CD4-positive, alpha-beta T cell treated with Interleukin-17A for 4 hours (primary cell): ENCODE data around the gene SEPTIN5.

Experiments used
- DNase-seq: peaks from one replicate; pipeline ENCODE4 v3.0.0-alpha.2; 2020; ENCODE audit warnings: mixed read lengths

SEPTIN5 gene

GRCh38 chr22:19734837-19735382 is 20.6 kb downstream of the SEPTIN5 start:
- no peak for DNase-seq

- DNase-seq: no peak
Observed at GRCh38 chr22:19735665-19736510, 21.6 kb downstream of the SEPTIN5 start.

- no peak for DNase-seq
Observed at GRCh38 chr22:19737846-19738663, 23.8 kb downstream of the SEPTIN5 start.

- no peak for DNase-seq
Observed at GRCh38 chr22:19738664-19739447, 24.6 kb downstream of the SEPTIN5 start.

GRCh38 chr22:19739448-19739895 is 25.2 kb downstream of the SEPTIN5 start:
- DNase-seq: no peak

- no peak for DNase-seq
Observed at GRCh38 chr22:19739911-19740449, 25.7 kb downstream of the SEPTIN5 start.

- no peak for DNase-seq
Observed at GRCh38 chr22:19740586-19740985, 26.3 kb downstream of the SEPTIN5 start.

GRCh38 chr22:19741053-19741452 is 26.8 kb downstream of the SEPTIN5 start:
- DNase-seq: no peak

GRCh38 chr22:19742160-19743066 is 28.1 kb downstream of the SEPTIN5 start:
- DNase-seq: no peak

GRCh38 chr22:19743081-19743480 is 28.8 kb downstream of the SEPTIN5 start:
- no peak for DNase-seq

- no peak for DNase-seq
Observed at GRCh38 chr22:19743651-19744050, 29.3 kb downstream of the SEPTIN5 start.

GRCh38 chr22:19744350-19745006 is 30.2 kb downstream of the SEPTIN5 start:
- DNase-seq: no peak

- DNase-seq: no peak
Observed at GRCh38 chr22:19745155-19746101, 31.1 kb downstream of the SEPTIN5 start.

- no peak for DNase-seq
Observed at GRCh38 chr22:19746726-19747125, 32.4 kb downstream of the SEPTIN5 start.

- no peak for DNase-seq
Observed at GRCh38 chr22:19747551-19747950, 33.2 kb downstream of the SEPTIN5 start.

- no peak for DNase-seq
Observed at GRCh38 chr22:19748139-19748538, 33.8 kb downstream of the SEPTIN5 start.

GRCh38 chr22:19748991-19749664 is 34.8 kb downstream of the SEPTIN5 start:
- DNase-seq: no peak

GRCh38 chr22:19749876-19750275 is 35.6 kb downstream of the SEPTIN5 start:
- no peak for DNase-seq
